ENCODE data around the gene ARHGEF7. TPM values are rescaled to one million over a fixed set of nuclear protein-coding genes. Genes with fewer than 3 reads are reported as not detected.

The ARHGEF7 gene
- total RNA-seq, 1 donor from 2014 or later: 64.6 TPM

- no peaks in the 10 kb centered on the region for H3K36me3 ChIP-seq
- no peak overlapping the region for H3K4me3 ChIP-seq
- no peaks in the 10 kb centered on the region for H3F3A ChIP-seq (ENCODE audit: low read depth)
- no peak overlapping the region for H3K4me2 ChIP-seq
- peaks cover 9% of the 10 kb centered on the region for H3K4me1 Mint-ChIP-seq
- H3K36me3 Mint-ChIP-seq: peaks cover 25% of the 10 kb centered on the region
- no peak overlapping the region for H3K4me3 Mint-ChIP-seq
- H3K4me1 ChIP-seq: peaks cover 5% of the 10 kb centered on the region
- H3K9ac ChIP-seq: no peak overlapping the region
- H4K20me1 ChIP-seq (ENCODE audit: low read depth): peaks cover 84% of the 10 kb centered on the region
- no peaks in the 10 kb centered on the region for H3K9me3 ChIP-seq (ENCODE audit: low read depth)
- no peak overlapping the region for H3K27ac ChIP-seq
- no peaks in the 10 kb centered on the region for H3K27me3 ChIP-seq
- no peak overlapping the region for H2AFZ ChIP-seq (replicated peaks)
- no peaks in the 10 kb centered on the region for H3K9me3 Mint-ChIP-seq
- TF ChIP-seq EZH2phosphoT487 (IDR thresholded peaks at IDR 0.05): no peak
- TF ChIP-seq CTCF (IDR thresholded peaks at IDR 0.05): no peak
- no peak for TF ChIP-seq EZH2 (IDR thresholded peaks at IDR 0.05)
- DNase-seq (ENCODE audit: low spot score): no peak
- no peaks in the 10 kb centered on the region for H3K27me3 Mint-ChIP-seq (ENCODE audit: insufficient read depth, low read depth)
- H3K27ac Mint-ChIP-seq: no peak overlapping the region
- peaks cover 100% of the 10 kb centered on the region for H3K79me2 ChIP-seq (ENCODE audit: low read depth)
Measured at GRCh38 chr13:111159362-111160320, 44.5 kb downstream of the ARHGEF7 start.

- no peaks in the 10 kb centered on the region for H3K9me3 Mint-ChIP-seq
- no peaks in the 10 kb centered on the region for H3K36me3 ChIP-seq
- H3K27me3 Mint-ChIP-seq (ENCODE audit: insufficient read depth, low read depth): no peaks in the 10 kb centered on the region
- no peak overlapping the region for H3K27ac Mint-ChIP-seq
- H3K4me3 Mint-ChIP-seq: no peak overlapping the region
- H3K9ac ChIP-seq: no peak overlapping the region
- no peaks in the 10 kb centered on the region for H3K4me1 ChIP-seq
- H3K4me3 ChIP-seq: no peak overlapping the region
- no peak for DNase-seq (ENCODE audit: low spot score)
- H3F3A ChIP-seq (ENCODE audit: low read depth): no peaks in the 10 kb centered on the region
- H3K9me3 ChIP-seq (ENCODE audit: low read depth): no peaks in the 10 kb centered on the region
- peaks cover 100% of the 10 kb centered on the region for H3K79me2 ChIP-seq (ENCODE audit: low read depth)
- no peak overlapping the region for H3K27ac ChIP-seq
- no peak overlapping the region for H2AFZ ChIP-seq (replicated peaks)
- peaks cover 6% of the 10 kb centered on the region for H3K4me1 Mint-ChIP-seq
- no peaks in the 10 kb centered on the region for H3K27me3 ChIP-seq
- no peak overlapping the region for H3K4me2 ChIP-seq
- TF ChIP-seq EZH2 (IDR thresholded peaks at IDR 0.05) (no peak), EZH2phosphoT487 (IDR thresholded peaks at IDR 0.05) (no peak), CTCF (IDR thresholded peaks at IDR 0.05) (no peak)
- H3K36me3 Mint-ChIP-seq: peaks cover 27% of the 10 kb centered on the region
- H4K20me1 ChIP-seq (ENCODE audit: low read depth): peaks cover 82% of the 10 kb centered on the region
Measured at GRCh38 chr13:111160648-111161047, 45.5 kb downstream of the ARHGEF7 start.

GRCh38 chr13:111161601-111162600 is 46.8 kb downstream of the ARHGEF7 start:
- H2AFZ ChIP-seq (replicated peaks): no peak overlapping the region
- no peaks in the 10 kb centered on the region for H3K9me3 Mint-ChIP-seq

More at GRCh38 chr13:111161601-111162600, 46.8 kb downstream of the ARHGEF7 start:
- H3K4me3 ChIP-seq: no peak overlapping the region
- TF ChIP-seq CTCF (IDR thresholded peaks at IDR 0.05): no peak
- no peak for TF ChIP-seq EZH2phosphoT487 (IDR thresholded peaks at IDR 0.05)
- TF ChIP-seq EZH2 (IDR thresholded peaks at IDR 0.05): no peak
- no peaks in the 10 kb centered on the region for H3F3A ChIP-seq (ENCODE audit: low read depth)
- peaks cover 6% of the 10 kb centered on the region for H3K4me1 Mint-ChIP-seq
- H3K4me1 ChIP-seq: no peaks in the 10 kb centered on the region
- H3K4me3 Mint-ChIP-seq: no peak overlapping the region
- H3K9ac ChIP-seq: no peak overlapping the region
- no peaks in the 10 kb centered on the region for H3K27me3 Mint-ChIP-seq (ENCODE audit: insufficient read depth, low read depth)
- no peaks in the 10 kb centered on the region for H3K9me3 ChIP-seq (ENCODE audit: low read depth)
- H3K27ac ChIP-seq: no peak overlapping the region
- H3K27ac Mint-ChIP-seq: no peak overlapping the region
- peaks cover 100% of the 10 kb centered on the region for H3K79me2 ChIP-seq (ENCODE audit: low read depth)
- no peaks in the 10 kb centered on the region for H3K36me3 ChIP-seq
- H3K36me3 Mint-ChIP-seq: peaks cover 37% of the 10 kb centered on the region
- peaks cover 86% of the 10 kb centered on the region for H4K20me1 ChIP-seq (ENCODE audit: low read depth)
- H3K4me2 ChIP-seq: no peak overlapping the region
- H3K27me3 ChIP-seq: no peaks in the 10 kb centered on the region
- no peak for DNase-seq (ENCODE audit: low spot score)

Data from neural progenitor cell (in vitro differentiated cells).